Peyer's patch (tissue), 4 donors: ENCODE data around the gene PPP4R3A. TPM values are rescaled to one million over a fixed set of nuclear protein-coding genes. Genes with fewer than 3 reads are reported as not detected.
"Not testable (repeated sequence)": the region's sequence is repeated elsewhere in the genome, so short reads cannot be mapped to it uniquely, and the experiment has no call there.

Experiments used
- DNase-seq, 3 donors: peaks; one replicate each; pipeline ENCODE4 v3.0.0-alpha.2; 2017 to 2019
- H3K27ac ChIP-seq, 4 donors: fragments of 200-600 bp; sonication (generic); one replicate each; pipeline ENCODE4 v1.5.1; 2016 to 2019
- H3K27me3 ChIP-seq, 2 donors: fragments of 200-600 bp; sonication (generic); one replicate each; pipeline ENCODE4 v1.5.1; 2019
- H3K36me3 ChIP-seq, 3 donors: fragments of 200-600 bp; sonication (generic); one replicate each; pipeline ENCODE4 v1.5.1; 2016 to 2019
- H3K4me1 ChIP-seq, 4 donors: fragments of 200-600 bp; sonication (generic); one replicate each; pipeline ENCODE4 v1.5.1; 2016 to 2019
- H3K4me3 ChIP-seq, 4 donors: fragments of 200-600 bp; sonication (generic); 1 replicate in 3 of 4; 2 replicates in 1 of 4; pipeline ENCODE4 v1.5.1; 2016 to 2019; ENCODE audit warnings: mild to moderate bottlenecking in 1 of 4
- H3K9me3 ChIP-seq, 4 donors: fragments of 200-600 bp; sonication (generic); one replicate each; pipeline ENCODE4 v1.5.1; 2016 to 2019; ENCODE audit warnings: mild to moderate bottlenecking in 1 of 4
- CTCF ChIP-seq, 6 experiments: fragments of 450-650 bp in 4 of 6; fragments of 200-600 bp in 2 of 6; sonication (generic) in 1 of 6; IDR thresholded peaks; one replicate each; pipeline ENCODE4 v1.5.1; 2017 to 2019; ENCODE audit warnings: antibody characterized with exemption in 6 of 6, mild to moderate bottlenecking in 3 of 6, moderate library complexity in 1 of 6
- POLR2A ChIP-seq, 2 donors: fragments of 450-650 bp; IDR thresholded peaks; one replicate each; pipeline ENCODE4 v1.5.1; 2017; ENCODE audit warnings: antibody characterized with exemption in 2 of 2, mild to moderate bottlenecking in 2 of 2, moderate library complexity in 2 of 2
- total RNA-seq, 4 donors: library from RNA; depleted of rRNA; stranded (reverse); fragments of >200 nt; gene quantifications; one replicate each; pipeline ENCODE4 v1.1.0, GENCODE V29; 2016

Gene PPP4R3A
- total RNA-seq, 4 donors from 2014 or later, result 103 to 194 (median 116) TPM

- DNase-seq, result no peak
- Histone ChIP-seq H3K36me3 (no peaks in the 10 kb centered on the region), H3K4me1 (no peaks in the 10 kb centered on the region), H3K27me3 (no peaks in the 10 kb centered on the region), H3K27ac (no peak overlapping the region), H3K9me3 (no peaks in the 10 kb centered on the region), H3K4me3 (no peak overlapping the region)
- no peak for TF ChIP-seq POLR2A (IDR thresholded peaks at IDR 0.05)
Observed at GRCh38 chr14:91545204-91545603, 35.1 kb upstream of the PPP4R3A start.

- Histone ChIP-seq H3K36me3 (no peaks in the 10 kb centered on the region), H3K27me3 (no peaks in the 10 kb centered on the region), H3K9me3 (no peaks in the 10 kb centered on the region), H3K27ac (no peak overlapping the region), H3K4me3 (no peak overlapping the region), H3K4me1 (no peaks in the 10 kb centered on the region)
- TF ChIP-seq POLR2A (IDR thresholded peaks at IDR 0.05), result no peak
- no peak for TF ChIP-seq CTCF (IDR thresholded peaks at IDR 0.05)
- no peak for DNase-seq
Observed at GRCh38 chr14:91536327-91536726, 26.2 kb upstream of the PPP4R3A start.

- not testable (repeated sequence) for H3K27me3 ChIP-seq, H3K4me1 ChIP-seq, H3K4me3 ChIP-seq, H3K9me3 ChIP-seq, DNase-seq, H3K36me3 ChIP-seq, H3K27ac ChIP-seq
Observed at GRCh38 chr14:91534059-91534458, 23.9 kb upstream of the PPP4R3A start.

DNA sequence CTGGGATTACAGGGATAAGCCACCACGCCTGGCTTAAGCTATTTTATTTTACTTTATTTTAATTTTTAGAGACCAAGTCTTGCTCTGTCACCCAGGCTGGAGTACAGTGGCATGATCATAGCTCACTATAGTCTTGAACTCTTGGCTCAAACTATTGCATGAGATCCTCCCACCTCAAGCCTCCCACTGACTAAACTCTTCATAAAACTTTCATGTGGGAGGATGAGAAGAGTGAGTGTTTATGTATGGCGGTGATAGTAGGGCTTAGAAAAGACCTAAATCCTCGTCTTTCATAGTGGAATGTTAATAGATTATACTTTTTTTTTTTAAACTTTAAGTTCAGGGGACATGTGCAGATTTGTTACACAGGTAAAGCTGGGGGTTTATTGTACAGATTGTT lies 23.5 kb upstream of the PPP4R3A start:
- TF ChIP-seq POLR2A (IDR thresholded peaks at IDR 0.05), result no peak
- TF ChIP-seq CTCF (IDR thresholded peaks at IDR 0.05), result no peak
- Histone ChIP-seq H3K36me3 (no peaks in the 10 kb centered on the region), H3K9me3 (no peaks in the 10 kb centered on the region), H3K4me3 (no peak overlapping the region), H3K27me3 (no peaks in the 10 kb centered on the region), H3K27ac (no peak overlapping the region), H3K4me1 (no peaks in the 10 kb centered on the region)
- no peak for DNase-seq

GRCh38 chr14:91523972-91524371 lies 13.9 kb upstream of the PPP4R3A start:
- H3K9me3 ChIP-seq, result no peaks in the 10 kb centered on the region
- H3K27me3 ChIP-seq, result no peaks in the 10 kb centered on the region
- no peak for DNase-seq
- H3K27ac ChIP-seq, result no peak overlapping the region
- no peak overlapping the region for H3K4me3 ChIP-seq
- no peaks in the 10 kb centered on the region for H3K4me1 ChIP-seq
- no peaks in the 10 kb centered on the region for H3K36me3 ChIP-seq
- TF ChIP-seq CTCF (IDR thresholded peaks at IDR 0.05), result no peak
- no peak for TF ChIP-seq POLR2A (IDR thresholded peaks at IDR 0.05)

- no peaks in the 10 kb centered on the region for H3K4me1 ChIP-seq
- H3K27ac ChIP-seq, result no peak overlapping the region
- H3K27me3 ChIP-seq, result no peaks in the 10 kb centered on the region
- TF ChIP-seq POLR2A (IDR thresholded peaks at IDR 0.05) (no peak), CTCF (IDR thresholded peaks at IDR 0.05) (no peak)
- no peaks in the 10 kb centered on the region for H3K36me3 ChIP-seq
- H3K4me3 ChIP-seq, result no peak overlapping the region
- no peak for DNase-seq
- no peaks in the 10 kb centered on the region for H3K9me3 ChIP-seq
Observed at GRCh38 chr14:91521061-91521640, 11.0 kb upstream of the PPP4R3A start.

GRCh38 chr14:91520138-91520537 lies 10.0 kb upstream of the PPP4R3A start:
- no peaks in the 10 kb centered on the region for H3K4me1 ChIP-seq
- H3K27ac ChIP-seq, result no peak overlapping the region
- TF ChIP-seq CTCF (IDR thresholded peaks at IDR 0.05) (no peak), POLR2A (IDR thresholded peaks at IDR 0.05) (no peak)
- DNase-seq, result no peak
- H3K36me3 ChIP-seq, result no peaks in the 10 kb centered on the region
- no peaks in the 10 kb centered on the region for H3K9me3 ChIP-seq
- no peak overlapping the region for H3K4me3 ChIP-seq
- no peaks in the 10 kb centered on the region for H3K27me3 ChIP-seq
